WTC11 (cell line): Measurements from ENCODE around the gene FYCO1. TPM values are rescaled to one million over a fixed set of nuclear protein-coding genes. Genes with fewer than 3 reads are reported as not detected.

Source experiments
- ATAC-seq: fragments of 200-7000 bp; cut with Tn5 transposase; 2 replicates; pipeline ENCODE4 v1.10.0; 2021; ENCODE audit warnings: mild to moderate bottlenecking, moderate library complexity
- CTCF ChIA-PET: fragments of 300-600 bp; sonication (Branson Sonifier 250); formaldehyde crosslinking; loops from one replicate; lab custom pipeline; 2021; ENCODE audit warnings: antibody characterized with exemption; lab: Charles Lee
- POLR2A ChIA-PET: fragments of 350-600 bp; sonication (Branson Sonifier 250); formaldehyde crosslinking; loops from one replicate; lab custom pipeline; 2021; ENCODE audit warnings: antibody characterized with exemption; lab: Charles Lee
- DNase-seq: peaks from one replicate; pipeline ENCODE4 v3.0.0; 2021; ENCODE audit warnings: low spot score
- H3K27ac Mint-ChIP-seq: 2 replicates; pipeline ENCODE4 v1.8.0; 2021; ENCODE audit warnings: mixed read lengths
- H3K27me3 Mint-ChIP-seq: 2 replicates; pipeline ENCODE4 v1.8.0; 2021; ENCODE audit warnings: low read depth, mild to moderate bottlenecking, moderate library complexity, mixed read lengths
- H3K36me3 Mint-ChIP-seq: 2 replicates; pipeline ENCODE4 v1.8.0; 2021; ENCODE audit warnings: mixed read lengths
- H3K4me1 Mint-ChIP-seq: 2 replicates; pipeline ENCODE4 v1.8.0; 2022; ENCODE audit warnings: mixed read lengths
- H3K4me3 Mint-ChIP-seq: 2 replicates; pipeline ENCODE4 v1.8.0; 2021; ENCODE audit warnings: mild to moderate bottlenecking, moderate library complexity, mixed read lengths
- H3K9me3 Mint-ChIP-seq: 2 replicates; pipeline ENCODE4 v1.8.0; 2021; ENCODE audit warnings: mixed read lengths
- FOXP1 ChIP-seq: sonication (generic); formaldehyde crosslinking; IDR thresholded peaks from 2 replicates; pipeline ENCODE4 v1.8.0; 2022; ENCODE audit warnings: missing genetic modification reagents, mild to moderate bottlenecking, moderate library complexity, borderline replicate concordance
- KAT7 ChIP-seq: sonication (generic); formaldehyde crosslinking; IDR thresholded peaks from 2 replicates; pipeline ENCODE4 v1.8.1; 2023; ENCODE audit warnings: missing genetic modification reagents, mild to moderate bottlenecking, borderline replicate concordance
- NR3C1 ChIP-seq: sonication (generic); formaldehyde crosslinking; conservative IDR thresholded peaks from 2 replicates; pipeline ENCODE4 v1.8.1; 2023; ENCODE audit warnings: low read depth, mild to moderate bottlenecking, missing genetic modification reagents
- OVOL2 ChIP-seq: fragments of 250-450 bp; sonication (Bioruptor Pico); IDR thresholded peaks from 2 replicates; pipeline ENCODE4 v1.9.0; 2021; ENCODE audit warnings: mild to moderate bottlenecking, borderline replicate concordance
- SMAD4 ChIP-seq: sonication (generic); formaldehyde crosslinking; IDR thresholded peaks from 2 replicates; pipeline ENCODE4 v1.8.0; 2022; ENCODE audit warnings: mild to moderate bottlenecking, missing genetic modification reagents
- SOX15 ChIP-seq: fragments of 250-450 bp; sonication (Bioruptor Pico); IDR thresholded peaks from 2 replicates; pipeline ENCODE4 v1.9.0; 2021; ENCODE audit warnings: mild to moderate bottlenecking
- ZNF219 ChIP-seq: sonication (generic); formaldehyde crosslinking; IDR thresholded peaks from 2 replicates; pipeline ENCODE4 v1.8.0; 2023; ENCODE audit warnings: missing genetic modification reagents, mild to moderate bottlenecking, borderline replicate concordance
- ZNF671 ChIP-seq: fragments of 250-450 bp; sonication (Bioruptor Pico); IDR thresholded peaks from 2 replicates; pipeline ENCODE4 v1.8.0; 2021; ENCODE audit warnings: mild to moderate bottlenecking
- total RNA-seq: library from RNA; stranded (reverse); gene quantifications from 3 replicates; pipeline ENCODE4 v1.2.3, GENCODE V29; 2021
- TF ChIP-seq, protein P1 (sequence below): fragments of 250-450 bp; sonication (Bioruptor Pico); IDR thresholded peaks from 2 replicates; pipeline ENCODE4 v1.9.0; 2021; ENCODE audit warnings: mild to moderate bottlenecking
- TF ChIP-seq, protein P2 (sequence below): fragments of 200-600 bp; IDR thresholded peaks from 2 replicates; pipeline ENCODE4 v1.8.0; 2022; ENCODE audit warnings: antibody characterized with exemption
- TF ChIP-seq, protein P3 (sequence below): sonication (generic); formaldehyde crosslinking; IDR thresholded peaks from 2 replicates; pipeline ENCODE4 v1.8.1; 2023; ENCODE audit warnings: mild to moderate bottlenecking, missing genetic modification reagents, moderate library complexity
- TF ChIP-seq, protein P4 (sequence below): sonication (generic); formaldehyde crosslinking; IDR thresholded peaks from 2 replicates; pipeline ENCODE4 v1.8.0; 2023; ENCODE audit warnings: missing genetic modification reagents, mild to moderate bottlenecking, borderline replicate concordance
- TF ChIP-seq, protein P5 (sequence below): sonication (generic); formaldehyde crosslinking; IDR thresholded peaks from 2 replicates; pipeline ENCODE4 v1.8.1; 2023; ENCODE audit warnings: mild to moderate bottlenecking, moderate library complexity, missing genetic modification reagents
- TF ChIP-seq, protein P6 (sequence below): sonication (generic); formaldehyde crosslinking; IDR thresholded peaks from 2 replicates; pipeline ENCODE4 v1.8.1; 2023; ENCODE audit warnings: mild to moderate bottlenecking, missing genetic modification reagents
- TF ChIP-seq, protein P7 (sequence below): sonication (generic); formaldehyde crosslinking; IDR thresholded peaks from 2 replicates; pipeline ENCODE4 v1.8.0; 2022; ENCODE audit warnings: mild to moderate bottlenecking, missing genetic modification reagents

FYCO1 gene
- total RNA-seq, 1 experiment from 2014 or later, result 13.9 TPM

DNA sequence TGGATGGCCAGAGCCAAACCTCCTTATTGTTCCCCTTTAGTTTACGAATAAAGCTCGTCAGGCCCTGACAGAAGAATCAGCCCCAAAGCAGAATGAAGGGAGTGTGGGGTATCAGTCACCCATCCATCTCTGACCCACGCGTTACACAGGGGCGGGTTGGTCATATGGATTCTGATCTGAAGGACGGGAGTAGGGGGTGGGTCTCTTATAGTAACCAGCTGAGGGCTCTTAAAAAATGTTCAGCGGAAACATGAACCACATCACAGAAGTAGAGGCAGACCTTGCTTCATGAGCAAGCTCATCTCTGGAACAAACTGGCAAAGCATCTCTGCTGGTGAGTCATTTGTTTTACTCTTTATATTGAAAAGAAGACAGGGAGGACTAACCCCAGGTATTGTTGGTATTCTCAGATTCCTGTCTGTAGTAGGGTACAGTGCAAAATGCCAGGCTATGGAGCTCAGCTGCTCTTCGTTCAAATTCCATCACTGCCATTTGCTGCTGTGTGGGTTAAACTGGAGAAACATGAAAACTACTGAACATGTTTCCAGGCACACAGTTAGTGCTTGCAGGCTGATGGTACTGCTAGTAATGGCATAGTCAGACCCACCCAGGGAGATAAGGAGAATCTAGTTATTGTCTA is 52.3 kb downstream of the FYCO1 start, which contains the start of gene CXCR6 (continued):
- TF ChIP-seq, protein P1, sequence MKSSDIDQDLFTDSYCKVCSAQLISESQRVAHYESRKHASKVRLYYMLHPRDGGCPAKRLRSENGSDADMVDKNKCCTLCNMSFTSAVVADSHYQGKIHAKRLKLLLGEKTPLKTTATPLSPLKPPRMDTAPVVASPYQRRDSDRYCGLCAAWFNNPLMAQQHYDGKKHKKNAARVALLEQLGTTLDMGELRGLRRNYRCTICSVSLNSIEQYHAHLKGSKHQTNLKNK (CRISPR knock-in tag), result no peak
- TF ChIP-seq ZNF671, result no peak
- no peak for TF ChIP-seq KAT7 (CRISPR knock-in tag)
- TF ChIP-seq, protein P2, sequence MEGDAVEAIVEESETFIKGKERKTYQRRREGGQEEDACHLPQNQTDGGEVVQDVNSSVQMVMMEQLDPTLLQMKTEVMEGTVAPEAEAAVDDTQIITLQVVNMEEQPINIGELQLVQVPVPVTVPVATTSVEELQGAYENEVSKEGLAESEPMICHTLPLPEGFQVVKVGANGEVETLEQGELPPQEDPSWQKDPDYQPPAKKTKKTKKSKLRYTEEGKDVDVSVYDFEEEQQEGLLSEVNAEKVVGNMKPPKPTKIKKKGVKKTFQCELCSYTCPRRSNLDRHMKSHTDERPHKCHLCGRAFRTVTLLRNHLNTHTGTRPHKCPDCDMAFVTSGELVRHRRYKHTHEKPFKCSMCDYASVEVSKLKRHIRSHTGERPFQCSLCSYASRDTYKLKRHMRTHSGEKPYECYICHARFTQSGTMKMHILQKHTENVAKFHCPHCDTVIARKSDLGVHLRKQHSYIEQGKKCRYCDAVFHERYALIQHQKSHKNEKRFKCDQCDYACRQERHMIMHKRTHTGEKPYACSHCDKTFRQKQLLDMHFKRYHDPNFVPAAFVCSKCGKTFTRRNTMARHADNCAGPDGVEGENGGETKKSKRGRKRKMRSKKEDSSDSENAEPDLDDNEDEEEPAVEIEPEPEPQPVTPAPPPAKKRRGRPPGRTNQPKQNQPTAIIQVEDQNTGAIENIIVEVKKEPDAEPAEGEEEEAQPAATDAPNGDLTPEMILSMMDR, result no peak
- TF ChIP-seq SOX15 (CRISPR knock-in tag), result no peak

DNA sequence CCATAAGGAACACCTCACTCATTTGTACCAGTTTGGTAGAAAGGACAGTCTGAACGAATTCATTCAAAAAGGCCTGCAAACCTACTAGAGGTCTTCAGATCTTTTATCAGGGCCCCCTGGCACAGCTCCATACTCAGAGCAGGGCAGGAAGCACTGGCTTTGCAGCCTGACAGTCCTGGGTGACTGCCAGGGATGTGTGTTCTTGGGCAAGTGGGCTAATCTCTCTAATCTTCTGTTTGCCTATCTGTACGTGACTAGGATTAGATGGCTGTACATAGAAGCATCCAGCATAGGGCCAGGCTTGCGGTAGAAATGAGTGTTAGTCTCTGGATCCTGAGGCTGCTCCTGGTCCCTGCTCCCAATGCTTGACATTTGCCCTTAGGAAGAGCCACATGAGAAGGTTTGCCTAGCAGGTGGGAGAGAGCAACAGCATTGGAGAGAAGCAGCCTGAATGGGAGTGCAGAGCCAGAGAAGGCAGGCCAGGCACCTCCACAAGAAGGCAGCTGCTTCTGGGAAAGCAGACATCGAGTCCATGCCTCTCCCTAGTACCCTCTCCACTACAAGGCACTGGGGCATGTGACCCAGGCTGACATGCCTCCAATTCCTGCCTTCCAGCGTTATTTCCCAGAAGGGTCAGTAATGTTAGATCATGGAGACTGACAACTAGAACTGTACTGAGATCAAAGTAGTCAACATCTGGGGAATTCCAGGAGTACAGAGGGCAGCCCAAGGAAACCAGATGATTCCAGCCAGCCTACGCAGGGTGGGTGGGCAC is 53.4 kb downstream of the FYCO1 start:
- no peak for ATAC-seq
- TF ChIP-seq OVOL2 (CRISPR knock-in tag) (no peak), NR3C1 (CRISPR knock-in tag) (no peak), ZNF219 (CRISPR knock-in tag) (no peak), SMAD4 (CRISPR knock-in tag) (no peak), FOXP1 (CRISPR knock-in tag) (no peak), ZNF671 (no peak)
- TF ChIP-seq, protein P2, result no peak
- TF ChIP-seq, protein P3, sequence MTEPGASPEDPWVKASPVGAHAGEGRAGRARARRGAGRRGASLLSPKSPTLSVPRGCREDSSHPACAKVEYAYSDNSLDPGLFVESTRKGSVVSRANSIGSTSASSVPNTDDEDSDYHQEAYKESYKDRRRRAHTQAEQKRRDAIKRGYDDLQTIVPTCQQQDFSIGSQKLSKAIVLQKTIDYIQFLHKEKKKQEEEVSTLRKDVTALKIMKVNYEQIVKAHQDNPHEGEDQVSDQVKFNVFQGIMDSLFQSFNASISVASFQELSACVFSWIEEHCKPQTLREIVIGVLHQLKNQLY (CRISPR knock-in tag), result no peak
- TF ChIP-seq, protein P4, sequence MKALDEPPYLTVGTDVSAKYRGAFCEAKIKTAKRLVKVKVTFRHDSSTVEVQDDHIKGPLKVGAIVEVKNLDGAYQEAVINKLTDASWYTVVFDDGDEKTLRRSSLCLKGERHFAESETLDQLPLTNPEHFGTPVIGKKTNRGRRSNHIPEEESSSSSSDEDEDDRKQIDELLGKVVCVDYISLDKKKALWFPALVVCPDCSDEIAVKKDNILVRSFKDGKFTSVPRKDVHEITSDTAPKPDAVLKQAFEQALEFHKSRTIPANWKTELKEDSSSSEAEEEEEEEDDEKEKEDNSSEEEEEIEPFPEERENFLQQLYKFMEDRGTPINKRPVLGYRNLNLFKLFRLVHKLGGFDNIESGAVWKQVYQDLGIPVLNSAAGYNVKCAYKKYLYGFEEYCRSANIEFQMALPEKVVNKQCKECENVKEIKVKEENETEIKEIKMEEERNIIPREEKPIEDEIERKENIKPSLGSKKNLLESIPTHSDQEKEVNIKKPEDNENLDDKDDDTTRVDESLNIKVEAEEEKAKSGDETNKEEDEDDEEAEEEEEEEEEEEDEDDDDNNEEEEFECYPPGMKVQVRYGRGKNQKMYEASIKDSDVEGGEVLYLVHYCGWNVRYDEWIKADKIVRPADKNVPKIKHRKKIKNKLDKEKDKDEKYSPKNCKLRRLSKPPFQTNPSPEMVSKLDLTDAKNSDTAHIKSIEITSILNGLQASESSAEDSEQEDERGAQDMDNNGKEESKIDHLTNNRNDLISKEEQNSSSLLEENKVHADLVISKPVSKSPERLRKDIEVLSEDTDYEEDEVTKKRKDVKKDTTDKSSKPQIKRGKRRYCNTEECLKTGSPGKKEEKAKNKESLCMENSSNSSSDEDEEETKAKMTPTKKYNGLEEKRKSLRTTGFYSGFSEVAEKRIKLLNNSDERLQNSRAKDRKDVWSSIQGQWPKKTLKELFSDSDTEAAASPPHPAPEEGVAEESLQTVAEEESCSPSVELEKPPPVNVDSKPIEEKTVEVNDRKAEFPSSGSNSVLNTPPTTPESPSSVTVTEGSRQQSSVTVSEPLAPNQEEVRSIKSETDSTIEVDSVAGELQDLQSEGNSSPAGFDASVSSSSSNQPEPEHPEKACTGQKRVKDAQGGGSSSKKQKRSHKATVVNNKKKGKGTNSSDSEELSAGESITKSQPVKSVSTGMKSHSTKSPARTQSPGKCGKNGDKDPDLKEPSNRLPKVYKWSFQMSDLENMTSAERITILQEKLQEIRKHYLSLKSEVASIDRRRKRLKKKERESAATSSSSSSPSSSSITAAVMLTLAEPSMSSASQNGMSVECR (CRISPR knock-in tag), result no peak
- TF ChIP-seq, protein P5, sequence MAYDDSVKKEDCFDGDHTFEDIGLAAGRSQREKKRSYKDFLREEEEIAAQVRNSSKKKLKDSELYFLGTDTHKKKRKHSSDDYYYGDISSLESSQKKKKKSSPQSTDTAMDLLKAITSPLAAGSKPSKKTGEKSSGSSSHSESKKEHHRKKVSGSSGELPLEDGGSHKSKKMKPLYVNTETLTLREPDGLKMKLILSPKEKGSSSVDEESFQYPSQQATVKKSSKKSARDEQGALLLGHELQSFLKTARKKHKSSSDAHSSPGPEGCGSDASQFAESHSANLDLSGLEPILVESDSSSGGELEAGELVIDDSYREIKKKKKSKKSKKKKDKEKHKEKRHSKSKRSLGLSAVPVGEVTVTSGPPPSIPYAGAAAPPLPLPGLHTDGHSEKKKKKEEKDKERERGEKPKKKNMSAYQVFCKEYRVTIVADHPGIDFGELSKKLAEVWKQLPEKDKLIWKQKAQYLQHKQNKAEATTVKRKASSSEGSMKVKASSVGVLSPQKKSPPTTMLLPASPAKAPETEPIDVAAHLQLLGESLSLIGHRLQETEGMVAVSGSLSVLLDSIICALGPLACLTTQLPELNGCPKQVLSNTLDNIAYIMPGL, result no peak
- TF ChIP-seq, protein P6, sequence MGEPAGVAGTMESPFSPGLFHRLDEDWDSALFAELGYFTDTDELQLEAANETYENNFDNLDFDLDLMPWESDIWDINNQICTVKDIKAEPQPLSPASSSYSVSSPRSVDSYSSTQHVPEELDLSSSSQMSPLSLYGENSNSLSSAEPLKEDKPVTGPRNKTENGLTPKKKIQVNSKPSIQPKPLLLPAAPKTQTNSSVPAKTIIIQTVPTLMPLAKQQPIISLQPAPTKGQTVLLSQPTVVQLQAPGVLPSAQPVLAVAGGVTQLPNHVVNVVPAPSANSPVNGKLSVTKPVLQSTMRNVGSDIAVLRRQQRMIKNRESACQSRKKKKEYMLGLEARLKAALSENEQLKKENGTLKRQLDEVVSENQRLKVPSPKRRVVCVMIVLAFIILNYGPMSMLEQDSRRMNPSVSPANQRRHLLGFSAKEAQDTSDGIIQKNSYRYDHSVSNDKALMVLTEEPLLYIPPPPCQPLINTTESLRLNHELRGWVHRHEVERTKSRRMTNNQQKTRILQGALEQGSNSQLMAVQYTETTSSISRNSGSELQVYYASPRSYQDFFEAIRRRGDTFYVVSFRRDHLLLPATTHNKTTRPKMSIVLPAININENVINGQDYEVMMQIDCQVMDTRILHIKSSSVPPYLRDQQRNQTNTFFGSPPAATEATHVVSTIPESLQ (CRISPR knock-in tag), result no peak
- TF ChIP-seq, protein P7, sequence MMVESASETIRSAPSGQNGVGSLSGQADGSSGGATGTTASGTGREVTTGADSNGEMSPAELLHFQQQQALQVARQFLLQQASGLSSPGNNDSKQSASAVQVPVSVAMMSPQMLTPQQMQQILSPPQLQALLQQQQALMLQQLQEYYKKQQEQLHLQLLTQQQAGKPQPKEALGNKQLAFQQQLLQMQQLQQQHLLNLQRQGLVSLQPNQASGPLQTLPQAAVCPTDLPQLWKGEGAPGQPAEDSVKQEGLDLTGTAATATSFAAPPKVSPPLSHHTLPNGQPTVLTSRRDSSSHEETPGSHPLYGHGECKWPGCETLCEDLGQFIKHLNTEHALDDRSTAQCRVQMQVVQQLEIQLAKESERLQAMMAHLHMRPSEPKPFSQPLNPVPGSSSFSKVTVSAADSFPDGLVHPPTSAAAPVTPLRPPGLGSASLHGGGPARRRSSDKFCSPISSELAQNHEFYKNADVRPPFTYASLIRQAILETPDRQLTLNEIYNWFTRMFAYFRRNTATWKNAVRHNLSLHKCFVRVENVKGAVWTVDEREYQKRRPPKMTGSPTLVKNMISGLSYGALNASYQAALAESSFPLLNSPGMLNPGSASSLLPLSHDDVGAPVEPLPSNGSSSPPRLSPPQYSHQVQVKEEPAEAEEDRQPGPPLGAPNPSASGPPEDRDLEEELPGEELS, result no peak
- TF ChIP-seq, all 79 proteins: peak for 0
- Mint-ChIP-seq H3K27me3 (no peaks in the 10 kb centered on the region), H3K27ac (no peak overlapping the region), H3K4me3 (no peak overlapping the region), H3K4me1 (peaks cover 17% of the 10 kb centered on the region), H3K9me3 (peaks cover 6% of the 10 kb centered on the region; the same call in 1 of the 2 replicates), H3K36me3 (peaks cover 35% of the 10 kb centered on the region)
- ChIA-PET POLR2A (no interaction called here), CTCF (interaction anchor here (0.7 to 1.4 kb wide), 4 partner anchors 13 to 426 kb away, joined by 3 to 6 read pairs (median 3); no protein-coding TSS in a partner anchor)
- no peak for DNase-seq
